ENCODE results near the gene LY6G5C.
A peak's percentile ranks its signal among the peaks of the same experiment; 100 is the strongest.

LY6G5C gene

GRCh38 chr6:31680226-31681134 is at the start of gene LY6G5C:
LY6G5C (minus strand) TSS chr6:31681067; CDS start chr6:31680373, 694 bp downstream.
- peak; percentile 77 for DNase-seq

- peak; percentile 87 for DNase-seq
Observed at GRCh38 chr6:31729979-31730630, 49.2 kb upstream of the LY6G5C start.

- DNase-seq = peak; percentile 88
Observed at GRCh38 chr6:31729515-31729978, 48.7 kb upstream of the LY6G5C start.

GRCh38 chr6:31728767-31729514 is 48.1 kb upstream of the LY6G5C start, which contains the start of gene DDAH2:
DDAH2 (minus strand) TSS chr6:31729299; CDS start chr6:31729161, 138 bp downstream.
- no peak for DNase-seq

GRCh38 chr6:31727717-31728671 is 47.1 kb upstream of the LY6G5C start:
- no peak for DNase-seq

- DNase-seq = no peak
Observed at GRCh38 chr6:31727034-31727716, 46.3 kb upstream of the LY6G5C start.

- no peak for DNase-seq
Observed at GRCh38 chr6:31725502-31726350, 44.9 kb upstream of the LY6G5C start.

- no peak for DNase-seq
Observed at GRCh38 chr6:31723980-31724691, 43.3 kb upstream of the LY6G5C start.

- DNase-seq = no peak
Observed at GRCh38 chr6:31723245-31723979, 42.5 kb upstream of the LY6G5C start, which contains the start of gene MPIG6B. MPIG6B (plus strand) TSS chr6:31723373; CDS start chr6:31723384, 11 bp downstream.

- no peak for DNase-seq
Observed at GRCh38 chr6:31722173-31722572, 41.3 kb upstream of the LY6G5C start.

- no peak for DNase-seq
Observed at GRCh38 chr6:31721351-31722020, 40.6 kb upstream of the LY6G5C start, which contains the start of gene LY6G6C. LY6G6C (minus strand) TSS chr6:31721746; CDS start chr6:31721679, 67 bp downstream.

- no peak for DNase-seq
Observed at GRCh38 chr6:31720196-31720770, 39.4 kb upstream of the LY6G5C start.

- DNase-seq = no peak
Observed at GRCh38 chr6:31719001-31719400, 38.1 kb upstream of the LY6G5C start.

- DNase-seq = no peak
Observed at GRCh38 chr6:31718265-31718664, 37.4 kb upstream of the LY6G5C start.

GRCh38 chr6:31717499-31718222 is 36.8 kb upstream of the LY6G5C start:
- DNase-seq = no peak

- DNase-seq = no peak
Observed at GRCh38 chr6:31715022-31715958, 34.4 kb upstream of the LY6G5C start, which contains the start of gene LY6G6D. LY6G6D (plus strand) TSS chr6:31715348; CDS start chr6:31715356, 8 bp downstream.
